Fibroblast of villous mesenchyme (primary cell): ENCODE results near the gene FBXO9. TPM values are rescaled to one million over a fixed set of nuclear protein-coding genes. Genes with fewer than 3 reads are reported as not detected.
"Not testable (repeated sequence)": the region's sequence is repeated elsewhere in the genome, so short reads cannot be mapped to it uniquely, and the experiment has no call there.

Experiments
- DNase-seq: peaks from one replicate; pipeline ENCODE4 v3.0.0-alpha.2; 2010; ENCODE audit warnings: low read depth
- H3K4me3 ChIP-seq: 2 replicates; pipeline ENCODE4 v1.5.1; 2011; ENCODE audit warnings: low read depth, mild to moderate bottlenecking, low read length
- CTCF ChIP-seq: IDR thresholded peaks from 2 replicates; pipeline ENCODE4 v1.5.1; 2012; ENCODE audit warnings: low read depth, mild to moderate bottlenecking, low read length; ENCODE audit not compliant: insufficient read depth
- total RNA-seq: library from RNA; depleted of rRNA; stranded (reverse); fragments of >200 nt; gene quantifications from 2 replicates; pipeline ENCODE4 v1.2.3, GENCODE V29; 2012

Gene FBXO9
- total RNA-seq, 1 donor = 55.3 TPM

- H3K4me3 ChIP-seq = no peak overlapping the region
- TF ChIP-seq CTCF = no peak
- DNase-seq = no peak
Measured at GRCh38 chr6:53044572-53044971, 20.6 kb upstream of the FBXO9 start.

GRCh38 chr6:53045891-53046673, 19.1 kb upstream of the FBXO9 start:
- TF ChIP-seq CTCF = no peak
- DNase-seq = no peak
- H3K4me3 ChIP-seq = no peak overlapping the region

DNA sequence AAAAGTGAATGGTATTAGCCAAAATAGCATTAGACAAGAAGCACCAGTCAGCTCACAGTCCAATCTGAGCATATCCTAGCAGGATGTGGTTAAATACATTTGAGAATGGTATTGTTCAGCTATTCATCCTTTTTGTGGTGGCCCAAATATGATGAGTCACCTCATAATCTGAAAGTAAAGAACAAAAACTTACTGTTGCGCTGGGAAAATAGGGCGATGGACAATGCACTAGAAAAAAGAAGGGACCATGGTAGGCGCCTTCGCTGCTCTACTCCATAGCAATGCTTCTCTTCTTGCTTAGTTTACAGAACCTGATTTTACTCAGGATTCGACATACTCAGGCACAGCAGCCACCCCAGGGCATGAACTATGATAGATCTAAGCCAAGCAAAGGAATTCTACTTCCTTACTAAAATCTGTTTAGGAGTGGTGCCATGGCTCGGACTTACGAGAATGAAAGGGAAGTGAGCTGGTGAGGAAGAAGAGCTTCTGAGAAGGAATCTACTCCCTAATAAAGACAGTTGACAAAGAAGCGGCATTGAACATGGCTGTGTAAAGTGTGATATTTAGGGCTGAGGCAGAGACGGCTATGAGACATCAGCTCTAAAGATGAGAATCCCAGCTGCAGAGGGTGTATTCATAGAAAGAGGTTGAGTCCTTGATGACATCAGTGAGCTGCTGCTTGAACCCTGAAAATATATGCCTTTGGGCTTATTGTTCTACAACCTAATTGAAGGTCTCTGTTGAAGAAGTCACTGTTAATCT, 16.6 kb upstream of the FBXO9 start:
- TF ChIP-seq CTCF = no peak
- peak; percentile 66 for DNase-seq
- no peak overlapping the region for H3K4me3 ChIP-seq

GRCh38 chr6:53049415-53049814, 15.8 kb upstream of the FBXO9 start:
- no peak overlapping the region for H3K4me3 ChIP-seq
- no peak for DNase-seq
- no peak for TF ChIP-seq CTCF

DNA sequence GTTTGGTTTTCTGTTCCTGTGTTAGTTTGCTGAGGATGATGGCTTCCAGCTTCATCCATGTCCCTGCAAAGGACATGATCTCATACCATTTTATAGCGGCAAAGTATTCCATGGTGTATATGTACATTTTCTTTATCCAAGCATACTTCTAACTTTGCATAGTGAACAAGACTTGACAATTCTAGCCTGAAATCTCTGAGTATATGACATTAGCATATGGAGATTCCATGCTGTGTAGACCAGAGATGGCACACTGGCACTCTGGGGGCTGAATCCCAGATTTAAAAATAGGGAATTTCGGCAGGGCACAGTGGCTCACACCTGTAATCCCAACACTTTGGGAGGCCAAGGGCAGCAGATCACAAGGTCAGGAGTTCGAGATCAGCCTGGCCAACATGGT, 13.1 kb upstream of the FBXO9 start:
- DNase-seq = not testable (repeated sequence)

GRCh38 chr6:53054532-53054931, 10.7 kb upstream of the FBXO9 start:
- no peak for DNase-seq
- no peak for TF ChIP-seq CTCF
- no peak overlapping the region for H3K4me3 ChIP-seq

More for the DNA sequence above, 13.1 kb upstream of the FBXO9 start:
- not testable (repeated sequence) for H3K4me3 ChIP-seq

- TF ChIP-seq CTCF = no peak
- H3K4me3 ChIP-seq = no peak overlapping the region
- no peak for DNase-seq
Measured at GRCh38 chr6:53055873-53056272, 9.3 kb upstream of the FBXO9 start.
